ENCODE data around the gene PCDHAC1. TPM values are rescaled to one million over a fixed set of nuclear protein-coding genes. Genes with fewer than 3 reads are reported as not detected.
"Not testable (repeated sequence)": the region's sequence is repeated elsewhere in the genome, so short reads cannot be mapped to it uniquely, and the experiment has no call there.

PCDHAC1 gene
- total RNA-seq, result not detected
- long read RNA-seq, result 0 reads

DNA sequence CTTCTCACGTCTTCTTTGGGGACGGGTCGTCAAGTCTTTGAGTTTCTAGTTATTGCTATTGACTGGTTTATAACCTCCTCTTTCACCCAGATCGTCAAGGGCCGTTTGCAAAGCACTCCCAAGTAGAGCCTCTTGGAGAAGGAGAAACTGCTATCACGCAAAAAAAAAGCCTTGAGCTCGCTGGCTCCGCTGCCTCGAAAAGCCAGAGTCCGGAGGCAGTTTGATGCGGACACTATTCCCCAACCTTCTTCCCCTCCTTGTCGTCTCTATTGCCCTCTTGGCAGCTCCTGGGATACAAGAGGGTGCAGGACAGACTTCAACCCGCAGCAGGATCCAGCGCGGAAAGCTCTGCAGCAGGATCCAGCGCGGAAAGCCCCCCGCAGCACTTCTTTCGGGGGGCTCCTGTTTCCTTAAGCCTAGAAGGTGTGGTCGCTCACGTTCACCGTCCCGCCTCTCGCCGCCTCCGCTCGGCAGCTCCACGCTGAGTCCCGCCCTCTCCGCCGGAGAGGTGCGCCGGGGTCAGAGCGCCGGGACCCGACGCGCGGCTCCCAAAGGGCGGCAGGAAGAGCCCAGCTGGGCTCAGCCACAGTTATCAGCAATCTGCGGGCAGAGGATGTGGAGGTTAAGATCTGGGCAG is at the start of gene PCDHAC1:
TSS of gene PCDHAC1 (plus strand) at position 494 of the 637 bp plus-strand sequence. CDS start 594 bp downstream, outside the sequence.
- no peak for DNase-seq
- TF ChIP-seq, protein P1, sequence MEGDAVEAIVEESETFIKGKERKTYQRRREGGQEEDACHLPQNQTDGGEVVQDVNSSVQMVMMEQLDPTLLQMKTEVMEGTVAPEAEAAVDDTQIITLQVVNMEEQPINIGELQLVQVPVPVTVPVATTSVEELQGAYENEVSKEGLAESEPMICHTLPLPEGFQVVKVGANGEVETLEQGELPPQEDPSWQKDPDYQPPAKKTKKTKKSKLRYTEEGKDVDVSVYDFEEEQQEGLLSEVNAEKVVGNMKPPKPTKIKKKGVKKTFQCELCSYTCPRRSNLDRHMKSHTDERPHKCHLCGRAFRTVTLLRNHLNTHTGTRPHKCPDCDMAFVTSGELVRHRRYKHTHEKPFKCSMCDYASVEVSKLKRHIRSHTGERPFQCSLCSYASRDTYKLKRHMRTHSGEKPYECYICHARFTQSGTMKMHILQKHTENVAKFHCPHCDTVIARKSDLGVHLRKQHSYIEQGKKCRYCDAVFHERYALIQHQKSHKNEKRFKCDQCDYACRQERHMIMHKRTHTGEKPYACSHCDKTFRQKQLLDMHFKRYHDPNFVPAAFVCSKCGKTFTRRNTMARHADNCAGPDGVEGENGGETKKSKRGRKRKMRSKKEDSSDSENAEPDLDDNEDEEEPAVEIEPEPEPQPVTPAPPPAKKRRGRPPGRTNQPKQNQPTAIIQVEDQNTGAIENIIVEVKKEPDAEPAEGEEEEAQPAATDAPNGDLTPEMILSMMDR (IDR thresholded peaks at IDR 0.05; ENCODE audit: borderline replicate concordance), result no peak
- peak within 1 kb of the TSS; percentile 64 for H3K4me3 ChIP-seq
- peaks cover 19% of the 10 kb centered on the region for H3K4me1 ChIP-seq
- no peaks in the 10 kb centered on the region for H3K36me3 ChIP-seq
- intact Hi-C loops (cut with micrococcal nuclease), result no loop called here
- H3K27me3 ChIP-seq (ENCODE audit: low read depth), result peaks cover 99% of the 10 kb centered on the region
- no peak within 1 kb of the TSS for H3K27ac ChIP-seq (replicated peaks)
- H3K9me3 ChIP-seq (replicated peaks), result no peaks in the 10 kb centered on the region

GRCh38 chr5:140876541-140877261 is 49.4 kb upstream of the PCDHAC1 start:
- H3K4me1 ChIP-seq; H3K36me3 ChIP-seq; H3K27ac ChIP-seq (replicated peaks); H3K4me3 ChIP-seq; DNase-seq; intact Hi-C loops (cut with micrococcal nuclease): not testable (repeated sequence)
- H3K9me3 ChIP-seq (replicated peaks), result peaks cover 48% of the 10 kb centered on the region
- peaks cover 98% of the 10 kb centered on the region for H3K27me3 ChIP-seq (ENCODE audit: low read depth)

- intact Hi-C loops (cut with micrococcal nuclease), result no loop called here
- H3K4me1 ChIP-seq, result no peaks in the 10 kb centered on the region
- no peak for DNase-seq
- H3K27me3 ChIP-seq (ENCODE audit: low read depth), result peaks cover 98% of the 10 kb centered on the region
- peaks cover 48% of the 10 kb centered on the region for H3K9me3 ChIP-seq (replicated peaks)
- H3K27ac ChIP-seq (replicated peaks), result no peak overlapping the region
- TF ChIP-seq, protein P1 (IDR thresholded peaks at IDR 0.05; ENCODE audit: borderline replicate concordance), result no peak
- no peaks in the 10 kb centered on the region for H3K36me3 ChIP-seq
- H3K4me3 ChIP-seq, result no peak overlapping the region
Measured at GRCh38 chr5:140877262-140877581, 48.9 kb upstream of the PCDHAC1 start.

- TF ChIP-seq, protein P1 (IDR thresholded peaks at IDR 0.05; ENCODE audit: borderline replicate concordance), result peak; percentile 22
- Histone ChIP-seq H3K36me3 (no peaks in the 10 kb centered on the region), H3K4me3 (peak within 1 kb of the TSS; percentile 18), H3K4me1 (no peaks in the 10 kb centered on the region), H3K27ac (replicated peaks) (no peak within 1 kb of the TSS), H3K9me3 (replicated peaks) (peaks cover 60% of the 10 kb centered on the region), H3K27me3 (ENCODE audit: low read depth) (peaks cover 75% of the 10 kb centered on the region)
- intact Hi-C loops (cut with micrococcal nuclease), result no loop called here
- no peak for DNase-seq
Measured at GRCh38 chr5:140881889-140882590, 44.1 kb upstream of the PCDHAC1 start, which contains the start of gene PCDHA13. Gene PCDHA13 (plus strand): TSS chr5:140882124. CDS start chr5:140882269, 145 bp downstream.

- Histone ChIP-seq H3K27ac (replicated peaks) (no peak overlapping the region), H3K4me3 (peak overlapping the region; percentile 18), H3K36me3 (no peaks in the 10 kb centered on the region), H3K4me1 (no peaks in the 10 kb centered on the region), H3K27me3 (ENCODE audit: low read depth) (peaks cover 70% of the 10 kb centered on the region), H3K9me3 (replicated peaks) (peaks cover 55% of the 10 kb centered on the region)
- TF ChIP-seq, protein P1 (IDR thresholded peaks at IDR 0.05; ENCODE audit: borderline replicate concordance), result no peak
- intact Hi-C loops (cut with micrococcal nuclease), result no loop called here
- DNase-seq, result no peak
Measured at GRCh38 chr5:140882591-140882899, 43.6 kb upstream of the PCDHAC1 start.
